AG04449 (cell line): ENCODE results near the gene USB1.
"Not testable (repeated sequence)": the region's sequence is repeated elsewhere in the genome, so short reads cannot be mapped to it uniquely, and the experiment has no call there.

Source experiments
- CTCF ChIA-PET: fragments of 350-600 bp; formaldehyde crosslinking; extraction: SDS; loops from one replicate; lab custom pipeline; 2021; ENCODE audit warnings: antibody characterized with exemption; lab: Yijun Ruan, JAX
- POLR2A ChIA-PET: fragments of 400-600, 350-600 bp; formaldehyde crosslinking; extraction: SDS; loops from one replicate; lab custom pipeline; 2020; ENCODE audit warnings: antibody characterized with exemption, inconsistent platforms; lab: Yijun Ruan, JAX
- DNase-seq: peaks from one replicate; pipeline ENCODE4 v3.0.0-alpha.2; 2010; ENCODE audit warnings: low read depth, low spot score
- H3K4me3 ChIP-seq: 2 replicates; pipeline ENCODE4 v1.5.1; 2011; ENCODE audit warnings: low read depth, mild to moderate bottlenecking, control low read depth, low read length
- CTCF ChIP-seq: IDR thresholded peaks from one replicate; pipeline ENCODE4 v1.5.1; 2011; ENCODE audit warnings: mild to moderate bottlenecking, moderate library complexity, low read length, control low read depth, inconsistent platforms; ENCODE audit not compliant: insufficient read depth; ENCODE audit errors: missing control alignments

USB1 gene

GRCh38 chr16:58002936-58003335 lies 1.7 kb downstream of the USB1 start:
- TF ChIP-seq CTCF, result no peak
- CTCF ChIA-PET, result interaction anchor here (1.2 to 11.4 kb wide), 4 partner anchors 10 to 400 kb away, joined by 3 to 161 read pairs (median 34); no protein-coding TSS in a partner anchor
- no peak for DNase-seq
- POLR2A ChIA-PET, result no interaction called here
- no peak overlapping the region for H3K4me3 ChIP-seq

- CTCF ChIA-PET, result interaction anchor here (0.7 to 11.4 kb wide), 7 partner anchors 9 to 248 kb away, joined by 3 to 161 read pairs (median 4); no protein-coding TSS in a partner anchor
- H3K4me3 ChIP-seq, POLR2A ChIA-PET, DNase-seq: not testable (repeated sequence)
Measured at GRCh38 chr16:58004736-58005135, 3.5 kb downstream of the USB1 start.

- DNase-seq, result no peak
- no peak for TF ChIP-seq CTCF
- CTCF ChIA-PET, result interaction anchor here (1.2 to 7.4 kb wide), 5 partner anchors 10 to 112 kb away, joined by 3 to 56 read pairs (median 6); partner anchors contain the start of genes USB1 and ZNF319
- POLR2A ChIA-PET, result interaction anchor here (1.6 kb wide), 1 partner anchor 112 kb away, joined by 3 read pairs; no protein-coding TSS in a partner anchor
- no peak overlapping the region for H3K4me3 ChIP-seq
Measured at GRCh38 chr16:58009856-58010416, 8.7 kb downstream of the USB1 start.

- ChIA-PET CTCF (interaction anchor here (1.0 to 7.4 kb wide), 9 partner anchors 9 to 434 kb away, joined by 3 to 56 read pairs (median 4); partner anchors contain the start of genes USB1 and ZNF319), POLR2A (interaction anchor here (1.6 kb wide), 1 partner anchor 111 kb away, joined by 3 read pairs; no protein-coding TSS in a partner anchor)
- DNase-seq, result no peak
- no peak overlapping the region for H3K4me3 ChIP-seq
- no peak for TF ChIP-seq CTCF
Measured at GRCh38 chr16:58010886-58011285, 9.7 kb downstream of the USB1 start.

- no peak for TF ChIP-seq CTCF
- POLR2A ChIA-PET, result no interaction called here
- H3K4me3 ChIP-seq, result no peak overlapping the region
- CTCF ChIA-PET, result interaction anchor here (1.0 to 7.4 kb wide), 7 partner anchors 10 to 435 kb away, joined by 3 to 56 read pairs (median 4); partner anchors contain the start of genes USB1 and ZNF319
- peak; percentile 40 for DNase-seq
Measured at GRCh38 chr16:58011652-58012051, 10.4 kb downstream of the USB1 start.

- ChIA-PET CTCF (interaction anchor here (1.1 to 7.4 kb wide), 6 partner anchors 11 to 115 kb away, joined by 3 to 56 read pairs (median 10); partner anchors contain the start of genes USB1 and ZNF319), POLR2A (no interaction called here)
- no peak for DNase-seq
- H3K4me3 ChIP-seq, result no peak overlapping the region
- no peak for TF ChIP-seq CTCF
Measured at GRCh38 chr16:58012481-58012880, 11.3 kb downstream of the USB1 start.
